Small intestine (tissue), 7 donors: Measurements from ENCODE around the gene CCNY. TPM values are rescaled to one million over a fixed set of nuclear protein-coding genes. Genes with fewer than 3 reads are reported as not detected.
A peak's percentile ranks its signal among the peaks of the same experiment; 100 is the strongest.

Experiments
- DNase-seq, 2 donors: peaks; one replicate each; pipeline versions ENCODE4 v3.0.0 to v3.0.0-alpha.2; 2013
- FAIRE-seq: peaks from 2 replicates; lab custom pipeline; 2012; peaks lifted over from hg19 to GRCh38; lab: Jason Lieb, UNC
- H3K27ac ChIP-seq, 3 donors: one replicate each; pipeline ENCODE4 v1.5.1; 2013; ENCODE audit warnings: low read length in 2 of 3, mild to moderate bottlenecking in 2 of 3, control low read depth in 1 of 3, inconsistent platforms in 1 of 3, low read depth in 1 of 3, moderate library complexity in 1 of 3
- H3K27me3 ChIP-seq, 3 donors: one replicate each; pipeline ENCODE4 v1.6.1; 2013; ENCODE audit warnings: low read length in 3 of 3, inconsistent platforms in 1 of 3; ENCODE audit not compliant: control insufficient read depth in 3 of 3, insufficient read depth in 3 of 3
- H3K36me3 ChIP-seq, 3 donors: one replicate each; pipeline ENCODE4 v1.6.1; 2013; ENCODE audit warnings: low read length in 3 of 3, inconsistent platforms in 1 of 3, low read depth in 1 of 3, mild to moderate bottlenecking in 1 of 3, moderate library complexity in 1 of 3; ENCODE audit not compliant: control insufficient read depth in 3 of 3, insufficient read depth in 2 of 3
- H3K4me1 ChIP-seq, 3 donors: one replicate each; pipeline ENCODE4 v1.6.1; 2013; ENCODE audit warnings: low read length in 2 of 3, inconsistent platforms in 1 of 3, low read depth in 1 of 3, mild to moderate bottlenecking in 1 of 3, moderate library complexity in 1 of 3; ENCODE audit not compliant: control insufficient read depth in 3 of 3, insufficient read depth in 2 of 3
- H3K4me3 ChIP-seq, 3 donors: one replicate each; pipeline ENCODE4 v1.5.1; 2013; ENCODE audit warnings: low read length in 3 of 3, control low read depth in 1 of 3, inconsistent platforms in 1 of 3, low read depth in 1 of 3, mild to moderate bottlenecking in 1 of 3, moderate library complexity in 1 of 3
- H3K9me3 ChIP-seq, 2 donors: one replicate each; pipeline ENCODE4 v1.6.1; 2013; ENCODE audit warnings: low read depth in 1 of 2, low read length in 1 of 2; ENCODE audit not compliant: control insufficient read depth in 2 of 2, insufficient read depth in 1 of 2
- WGBS, 3 donors: extraction: QIAGEN DNeasy Blood & Tissue Kit; methylation state at CpG; one replicate each; pipeline ENCODE4 v1.1.7; 2013; 5-methylcytosine and 5-hydroxymethylcytosine counted together
- polyA plus RNA-seq, 4 donors: library from polyadenylated mRNA; stranded (reverse) in 3 of 4; unstranded in 1 of 4; fragments of 200-250 nt in 3 of 4; fragments of 120-200 nt in 1 of 4; gene quantifications; one replicate each; pipeline versions ENCODE4 v1.2.1 to v1.2.3, GENCODE V29; 2013
- donor health status: healthy with polysubstance abuse.
- donor health status: control.
- donor health status: control.
- donor health status: Bipolar disorder and iron deficiency.
- donor health status: healthy.

The CCNY gene
- polyA plus RNA-seq, 4 donors, result 26.7 to 50.2 (median 32.3) TPM

DNA sequence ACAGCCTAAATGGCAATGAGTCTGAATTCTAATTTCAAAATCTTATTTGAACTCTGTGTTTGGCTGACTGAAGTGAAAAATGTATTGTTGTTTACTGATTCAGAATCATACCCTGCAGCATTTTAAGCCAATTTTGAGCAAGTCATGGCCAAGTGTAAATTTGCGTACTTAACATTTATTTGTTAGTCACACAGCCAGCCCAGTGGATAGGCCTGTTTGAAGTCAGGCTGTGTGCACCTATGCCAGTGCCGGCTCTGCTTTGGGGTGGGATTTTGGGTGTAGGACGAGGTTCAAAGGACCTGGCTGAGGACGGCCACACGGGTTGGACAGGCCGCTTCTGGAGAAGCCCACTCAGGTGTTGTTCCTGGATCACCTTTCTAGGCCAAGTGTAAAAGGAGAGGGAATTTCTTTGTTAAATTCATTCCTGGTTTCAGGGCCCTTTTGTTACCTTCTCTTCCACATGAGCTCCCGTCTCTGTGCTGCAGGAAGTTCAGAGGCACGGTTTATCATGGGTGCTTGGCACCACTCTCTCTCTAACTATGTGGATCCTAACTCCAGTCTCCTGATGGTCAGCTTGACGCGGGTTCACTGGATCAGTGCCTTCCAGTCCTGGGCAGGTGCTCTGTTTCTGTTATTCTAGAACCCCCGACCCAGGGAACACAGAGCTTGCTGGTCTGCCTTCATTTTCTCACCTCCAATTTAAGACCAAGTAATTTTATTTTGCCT lies 84.7 kb downstream of the CCNY start:
- Histone ChIP-seq H3K9me3 (no peaks in the 10 kb centered on the region), H3K4me1 (peaks cover 0 to 8% (median 0%) of the 10 kb centered on the region in 3 donors), H3K27me3 (no peaks in the 10 kb centered on the region), H3K4me3 (no peak overlapping the region), H3K27ac (peak overlapping the region in 1 of 3 donors; percentile 71), H3K36me3 (peaks cover 0 to 5% (median 0%) of the 10 kb centered on the region in 3 donors)
- DNase-seq (no peak), FAIRE-seq (no peak)
- 93 to 96% (median 95%) methylated on average over 11 of the region's 11 CpGs for WGBS, 3 donors

DNA sequence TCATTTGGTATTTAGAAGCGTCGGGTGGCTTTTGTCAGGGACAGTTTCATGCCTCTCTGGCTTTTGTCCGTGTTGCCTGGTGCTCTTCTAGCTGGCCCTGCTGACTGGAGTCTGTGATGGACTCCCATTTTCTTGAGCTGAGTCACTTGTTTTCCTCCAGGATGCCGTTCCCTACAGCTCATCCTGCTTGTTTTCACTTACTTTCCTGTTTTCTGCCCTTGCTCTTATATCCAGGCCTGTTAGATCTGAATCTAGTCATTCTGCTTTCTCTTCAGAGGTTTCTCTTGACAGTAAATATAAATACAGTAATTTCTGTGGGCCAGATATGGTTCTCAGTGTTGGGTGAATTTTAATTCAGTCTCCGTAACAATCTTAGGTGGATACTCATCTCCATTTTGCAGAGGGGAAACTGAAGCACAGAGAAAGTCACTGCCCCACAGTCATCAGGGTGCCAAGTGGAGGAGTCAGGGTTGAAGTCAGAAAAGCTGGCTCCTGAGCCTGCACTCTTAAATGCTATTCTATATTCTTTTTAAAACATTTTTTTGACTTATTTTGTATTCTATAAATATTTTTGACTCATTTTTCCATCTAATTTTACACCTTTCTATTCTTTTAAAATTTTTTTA lies 85.4 kb downstream of the CCNY start:
- peaks cover 0 to 8% (median 0%) of the 10 kb centered on the region in 3 donors for H3K4me1 ChIP-seq
- no peak for FAIRE-seq
- 79 to 89% (median 82%) methylated on average over 5 of the region's 5 CpGs for WGBS, 3 donors

DNA sequence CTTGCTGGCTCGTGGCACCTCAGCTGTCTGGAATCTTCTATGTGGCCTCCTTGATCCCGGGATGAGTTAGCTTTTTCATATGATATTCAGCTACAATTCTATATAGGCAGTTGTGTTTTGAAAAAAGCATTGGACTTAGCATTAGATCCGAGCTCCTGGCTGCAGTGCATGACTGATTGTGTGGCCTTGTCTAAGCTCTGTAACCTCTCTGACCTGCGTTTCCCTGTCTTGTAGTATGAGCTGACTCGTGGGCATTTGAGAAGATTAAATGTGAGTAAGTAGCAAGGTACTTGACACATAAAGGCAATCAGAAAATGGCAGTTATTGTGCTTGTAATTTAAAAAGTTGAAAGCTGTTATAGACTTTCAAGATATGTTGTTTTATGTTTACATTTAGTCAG lies 85.9 kb downstream of the CCNY start:
- Histone ChIP-seq H3K4me3 (no peak overlapping the region), H3K27ac (peak overlapping the region in 1 of 3 donors; percentile 57), H3K9me3 (no peaks in the 10 kb centered on the region), H3K4me1 (peaks cover 3 to 8% (median 3%) of the 10 kb centered on the region in 3 donors), H3K27me3 (no peaks in the 10 kb centered on the region), H3K36me3 (peaks cover 0 to 5% (median 0%) of the 10 kb centered on the region in 3 donors)
- DNase-seq (no peak), FAIRE-seq (no peak)
- 58 to 69% (median 66%) methylated on average over 5 of the region's 5 CpGs for WGBS, 3 donors

More for the DNA sequence above, 85.4 kb downstream of the CCNY start:
- H3K27ac ChIP-seq, result peak overlapping the region in 1 of 3 donors; percentile 71
- no peaks in the 10 kb centered on the region for H3K27me3 ChIP-seq
- H3K9me3 ChIP-seq, result no peaks in the 10 kb centered on the region
- no peak overlapping the region for H3K4me3 ChIP-seq
- no peak for DNase-seq
- peaks cover 0 to 5% (median 0%) of the 10 kb centered on the region in 3 donors for H3K36me3 ChIP-seq

DNA sequence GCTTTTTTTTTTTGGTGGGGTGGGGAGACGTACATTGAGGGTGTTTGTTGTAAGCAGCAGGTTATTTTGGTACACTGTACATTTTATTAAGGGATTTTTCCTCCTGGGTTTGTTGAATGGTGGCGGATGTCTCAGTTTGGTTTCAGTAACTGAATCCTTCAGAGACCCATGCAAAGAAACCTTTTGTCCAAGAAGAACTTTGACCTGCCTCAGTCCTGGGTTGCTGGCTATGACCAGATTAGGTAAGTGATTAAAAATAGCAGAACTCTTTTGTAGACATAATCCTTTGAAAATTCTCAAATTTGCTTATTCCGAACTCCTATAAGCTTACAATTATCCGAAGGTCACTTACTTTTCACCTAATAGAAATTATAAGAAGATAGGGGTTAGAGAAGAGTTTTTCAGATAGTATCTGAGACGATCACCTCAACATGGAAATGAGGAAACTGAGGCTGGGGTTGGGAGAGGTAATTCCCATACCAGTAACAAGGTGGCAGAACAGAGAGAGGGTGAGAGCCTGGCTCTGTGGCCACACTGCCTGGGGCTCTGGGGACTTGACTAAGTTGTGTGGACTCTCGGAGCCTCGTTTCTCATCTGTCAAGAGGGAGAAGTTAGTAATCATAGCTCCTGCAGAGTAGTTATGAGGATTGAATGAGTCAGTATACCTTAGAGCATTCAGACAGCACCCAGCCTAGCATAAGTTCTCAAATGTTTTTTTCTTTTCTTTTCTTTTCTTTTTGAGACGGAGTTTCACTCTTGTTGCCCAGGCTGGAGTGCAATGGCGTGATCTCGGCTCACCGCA lies 87.4 kb downstream of the CCNY start:
- no peak overlapping the region for H3K27ac ChIP-seq
- H3K36me3 ChIP-seq, result peaks cover 0 to 5% (median 0%) of the 10 kb centered on the region in 3 donors
- H3K9me3 ChIP-seq, result no peaks in the 10 kb centered on the region
- no peak overlapping the region for H3K4me3 ChIP-seq
- DNase-seq (no peak), FAIRE-seq (no peak)
- 95 to 96% (median 96%) methylated on average over 11 of the region's 11 CpGs for WGBS, 3 donors
- peaks cover 6 to 11% (median 7%) of the 10 kb centered on the region in 3 donors for H3K4me1 ChIP-seq
- H3K27me3 ChIP-seq, result no peaks in the 10 kb centered on the region

DNA sequence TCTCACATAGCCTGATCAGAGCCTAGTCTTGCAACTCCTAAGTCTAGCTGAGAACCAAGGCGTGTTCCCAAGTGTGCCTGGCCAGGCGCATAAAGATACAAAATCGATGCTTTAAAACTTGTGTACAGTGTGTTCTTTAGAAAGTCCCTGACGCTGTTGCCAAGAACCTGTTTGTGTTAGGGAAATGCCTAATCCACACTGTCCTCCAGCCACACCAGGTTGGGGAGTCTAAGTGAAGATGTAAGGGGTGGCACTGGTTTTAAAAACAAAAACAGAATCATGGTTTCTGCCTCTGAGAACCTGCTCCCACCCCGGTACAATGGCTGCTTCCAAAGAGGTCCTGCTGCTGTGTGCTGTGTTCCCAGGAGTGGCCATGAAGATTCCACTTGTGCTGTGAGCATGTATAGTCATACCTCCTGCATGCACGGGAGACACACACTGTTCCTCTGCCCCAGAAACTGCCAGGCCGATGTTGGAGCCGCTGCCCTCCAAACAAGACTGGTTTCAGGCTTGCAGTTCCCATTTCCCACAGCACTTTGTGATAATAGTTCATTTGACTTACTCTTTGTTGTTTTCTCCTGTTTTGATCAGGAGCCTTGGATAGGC lies 88.5 kb downstream of the CCNY start:
- FAIRE-seq, result no peak
- H3K27ac ChIP-seq, result peak overlapping the region in 1 of 3 donors; percentile 48

DNA sequence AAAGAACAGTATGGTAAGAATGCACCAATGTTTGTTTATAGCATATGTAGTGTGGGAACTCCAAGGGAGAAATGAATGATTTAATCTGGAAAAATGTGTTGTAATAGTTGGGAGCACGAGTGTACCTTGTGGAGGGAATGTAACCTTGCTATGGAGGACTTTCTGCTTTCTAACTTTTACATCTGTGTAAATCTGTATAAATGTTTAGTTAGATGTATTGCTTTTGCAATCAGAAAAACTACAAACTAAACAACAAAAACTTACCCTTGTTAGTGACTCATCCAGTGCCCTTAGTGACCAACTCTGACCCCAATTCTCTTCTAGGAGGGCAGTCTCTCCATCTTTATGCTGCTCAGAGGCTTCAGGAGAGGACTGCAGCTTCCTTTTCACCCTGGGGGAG lies 89.3 kb downstream of the CCNY start:
- FAIRE-seq (no peak), DNase-seq (no peak)
- H3K27me3 ChIP-seq, result no peaks in the 10 kb centered on the region
- peaks cover 6 to 8% (median 7%) of the 10 kb centered on the region in 3 donors for H3K4me1 ChIP-seq
- H3K27ac ChIP-seq, result no peak overlapping the region
- WGBS, 3 donors, result 77 to 91% (median 83%) methylated on average over 1 of the region's 1 CpG
- no peaks in the 10 kb centered on the region for H3K9me3 ChIP-seq
- H3K4me3 ChIP-seq, result no peak overlapping the region
- peaks cover 0 to 5% (median 0%) of the 10 kb centered on the region in 3 donors for H3K36me3 ChIP-seq

More for the DNA sequence above, 88.5 kb downstream of the CCNY start:
- Histone ChIP-seq H3K4me1 (peaks cover 6 to 8% (median 7%) of the 10 kb centered on the region in 3 donors), H3K27me3 (no peaks in the 10 kb centered on the region), H3K4me3 (no peak overlapping the region), H3K9me3 (no peaks in the 10 kb centered on the region), H3K36me3 (peaks cover 0 to 5% (median 0%) of the 10 kb centered on the region in 3 donors)
- 86 to 91% (median 89%) methylated on average over 8 of the region's 8 CpGs for WGBS, 3 donors
- DNase-seq, result no peak

DNA sequence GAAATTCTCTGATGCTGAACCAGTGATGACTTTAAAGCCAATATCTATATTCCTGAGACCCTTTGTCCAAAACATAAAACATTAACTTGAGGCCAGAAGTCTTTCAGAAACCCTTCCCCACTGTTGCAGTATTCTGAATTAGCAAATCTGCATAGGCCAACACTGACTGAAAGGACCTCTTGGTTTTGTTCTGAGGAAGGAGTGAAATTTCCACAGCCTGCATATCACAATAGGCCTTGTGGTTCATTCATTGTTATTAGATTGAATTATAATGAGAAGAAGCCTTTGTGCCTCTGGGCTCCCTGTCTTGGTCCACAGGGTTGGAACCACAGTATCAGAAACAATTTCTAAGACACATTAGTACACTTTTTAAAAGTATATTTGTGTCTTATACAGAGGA lies 90.3 kb downstream of the CCNY start:
- peaks cover 0 to 5% (median 0%) of the 10 kb centered on the region in 3 donors for H3K36me3 ChIP-seq
- FAIRE-seq (no peak), DNase-seq (no peak)
- H3K27me3 ChIP-seq, result no peaks in the 10 kb centered on the region
- H3K27ac ChIP-seq, result no peak overlapping the region
- no peaks in the 10 kb centered on the region for H3K9me3 ChIP-seq
- H3K4me1 ChIP-seq, result peaks cover 6 to 8% (median 7%) of the 10 kb centered on the region in 3 donors
- no peak overlapping the region for H3K4me3 ChIP-seq

DNA sequence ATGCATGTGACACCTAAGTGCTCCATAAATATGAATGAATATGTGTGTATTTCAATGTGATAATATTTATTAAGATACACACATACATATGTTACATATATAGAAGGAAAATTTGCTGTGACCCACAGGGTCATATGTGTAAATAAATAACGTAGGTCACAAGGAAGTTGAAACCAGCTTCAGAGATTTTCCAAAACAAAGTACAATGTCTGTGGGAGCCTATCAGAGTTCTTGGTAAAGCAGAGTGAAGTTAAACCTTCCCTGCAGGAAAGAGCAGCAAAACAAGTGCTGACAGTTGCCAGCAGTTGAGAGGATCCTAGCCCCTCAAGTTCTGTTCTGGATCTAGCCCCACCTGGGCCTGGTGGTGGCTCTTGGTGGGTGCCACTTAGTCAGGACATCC lies 91.2 kb downstream of the CCNY start:
- no peak for FAIRE-seq
- 19 to 47% (median 30%) methylated on average over 1 of the region's 1 CpG for WGBS, 3 donors
- peak in 1 of 2 donors; percentile 56 for DNase-seq
- no peak overlapping the region for H3K27ac ChIP-seq
- H3K4me1 ChIP-seq, result peaks cover 6 to 7% (median 6%) of the 10 kb centered on the region in 3 donors
- H3K4me3 ChIP-seq, result no peak overlapping the region
- peaks cover 0 to 5% (median 0%) of the 10 kb centered on the region in 3 donors for H3K36me3 ChIP-seq
- H3K27me3 ChIP-seq, result no peaks in the 10 kb centered on the region
- no peaks in the 10 kb centered on the region for H3K9me3 ChIP-seq
